Activated CD4-positive, alpha-beta T cell treated with anti-CD3 and anti-CD28 coated beads, Interleukin-2, amount 10 ng/mL, durations not matched to agents 24 days and 14 days (primary cell): Measurements from ENCODE around the gene INPP5A. TPM values are rescaled to one million over a fixed set of nuclear protein-coding genes. Genes with fewer than 3 reads are reported as not detected.
"Not testable (repeated sequence)": the region's sequence is repeated elsewhere in the genome, so short reads cannot be mapped to it uniquely, and the experiment has no call there.

Experiments
- DNase-seq: peaks from one replicate; pipeline ENCODE4 v3.0.0; 2022
- H3K27ac Mint-ChIP-seq: one replicate; pipeline ENCODE4 v1.8.0; 2022; ENCODE audit warnings: mild to moderate bottlenecking, mixed read lengths
- H3K27me3 Mint-ChIP-seq: one replicate; pipeline ENCODE4 v1.8.0; 2022; ENCODE audit warnings: mixed read lengths
- H3K36me3 Mint-ChIP-seq: one replicate; pipeline ENCODE4 v1.8.0; 2022; ENCODE audit warnings: low read depth, mild to moderate bottlenecking, mixed read lengths
- H3K4me1 Mint-ChIP-seq: one replicate; pipeline ENCODE4 v1.8.0; 2021; ENCODE audit warnings: mixed read lengths
- H3K4me3 Mint-ChIP-seq: one replicate; pipeline ENCODE4 v1.8.0; 2022; ENCODE audit warnings: mild to moderate bottlenecking, moderate library complexity, mixed read lengths
- H3K9me3 Mint-ChIP-seq: one replicate; pipeline ENCODE4 v1.8.0; 2021; ENCODE audit warnings: mixed read lengths
- intact Hi-C: fragments of 100-400 bp; cut with micrococcal nuclease; formaldehyde crosslinking; loops from one replicate; pipeline ENCODE4 v1.15.1; 2023
- total RNA-seq: library from RNA; stranded (reverse); gene quantifications from 2 replicates; pipeline ENCODE4 v1.2.3, GENCODE V29; 2022

Gene INPP5A
- total RNA-seq, 1 donor from 2014 or later: 10.3 TPM

GRCh38 chr10:132792099-132792498 lies 254.5 kb downstream of the INPP5A start:
- H3K9me3 Mint-ChIP-seq, intact Hi-C loops, H3K4me3 Mint-ChIP-seq, H3K4me1 Mint-ChIP-seq, H3K36me3 Mint-ChIP-seq, H3K27ac Mint-ChIP-seq, DNase-seq: not testable (repeated sequence)
- peaks cover 11% of the 10 kb centered on the region for H3K27me3 Mint-ChIP-seq

- Mint-ChIP-seq H3K4me1 (no peaks in the 10 kb centered on the region), H3K4me3 (no peak overlapping the region), H3K27ac (no peak overlapping the region), H3K36me3 (no peaks in the 10 kb centered on the region), H3K27me3 (peaks cover 11% of the 10 kb centered on the region), H3K9me3 (no peaks in the 10 kb centered on the region)
- no peak for DNase-seq
- intact Hi-C loops: no loop called here
These were observed 255.2 kb downstream of the INPP5A start for GRCh38 chr10:132792796-132793195.

DNA sequence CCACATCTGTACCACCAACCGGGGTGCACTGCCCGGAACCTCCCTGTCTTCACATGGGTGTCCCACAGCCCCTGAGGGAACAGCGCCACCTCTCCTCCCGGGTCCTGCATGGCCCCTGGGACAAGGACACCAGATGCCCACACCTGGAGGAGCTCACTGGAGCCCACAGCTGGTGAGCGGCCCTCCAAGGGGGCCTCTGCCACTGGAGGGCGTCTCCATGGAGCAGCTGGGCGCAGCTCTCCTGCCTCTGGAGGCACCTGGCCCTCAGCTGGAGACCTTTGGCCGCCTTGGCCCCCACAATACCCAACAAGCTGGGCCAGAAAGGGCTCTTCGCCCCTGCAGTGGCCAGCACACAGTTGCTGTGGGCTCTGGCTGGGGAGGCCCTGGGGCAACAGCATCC lies 255.6 kb downstream of the INPP5A start:
- no peak for DNase-seq
- intact Hi-C loops: no loop called here

DNA sequence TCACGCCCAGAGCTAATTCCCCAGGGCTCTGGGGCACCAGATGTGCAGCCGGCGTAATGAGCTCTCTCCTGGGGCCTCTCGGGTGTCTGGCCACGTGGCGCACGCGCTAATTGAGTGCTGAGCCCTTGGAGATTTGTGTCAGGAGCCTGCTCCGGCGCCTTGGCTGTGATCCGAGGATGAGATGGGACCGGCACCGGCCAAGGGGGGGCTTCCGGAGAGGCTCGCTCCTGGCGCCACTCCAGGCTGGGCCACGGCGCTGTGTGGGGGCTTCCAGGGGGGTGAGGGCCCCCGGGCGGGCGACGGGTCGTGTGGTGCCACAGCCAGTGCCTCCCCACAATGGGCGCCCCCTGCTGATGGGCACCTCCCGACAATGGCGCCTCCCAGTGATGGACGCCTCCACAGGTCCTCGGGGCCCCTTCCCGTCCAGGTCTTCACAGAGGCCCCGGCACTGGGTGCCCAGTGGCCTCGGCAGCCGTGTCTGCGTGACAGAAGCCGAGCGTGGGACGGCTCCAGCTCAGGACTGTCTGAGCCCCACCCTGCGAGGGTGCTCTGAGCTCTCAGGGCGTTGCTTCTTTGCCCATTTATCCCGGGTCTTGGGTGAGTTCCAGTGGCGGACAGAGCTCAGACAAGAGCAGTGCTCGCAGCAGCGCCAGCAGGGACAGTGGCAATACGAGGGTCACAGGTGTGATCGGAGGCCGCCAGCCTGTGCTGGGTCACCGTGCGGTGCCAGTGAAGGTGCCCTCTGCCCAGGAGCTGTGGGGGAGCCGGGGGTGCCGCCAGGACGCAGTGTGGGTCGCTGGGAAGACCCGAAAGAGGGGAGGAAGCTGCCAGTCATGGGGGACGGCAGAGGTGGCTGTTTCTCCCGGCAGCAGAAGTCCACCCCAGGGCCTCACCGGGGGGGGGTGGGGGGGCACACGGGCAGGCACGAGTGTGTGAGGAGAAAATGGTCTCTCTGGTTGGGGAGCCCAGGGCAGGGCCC lies 256.6 kb downstream of the INPP5A start:
- Mint-ChIP-seq H3K4me1 (no peaks in the 10 kb centered on the region), H3K27ac (no peak overlapping the region), H3K27me3 (peaks cover 8% of the 10 kb centered on the region), H3K9me3 (no peaks in the 10 kb centered on the region), H3K36me3 (no peaks in the 10 kb centered on the region), H3K4me3 (no peak overlapping the region)
- no peak for DNase-seq
- intact Hi-C loops: no loop called here

More for the DNA sequence above, 255.6 kb downstream of the INPP5A start:
- no peak overlapping the region for H3K27ac Mint-ChIP-seq
- H3K27me3 Mint-ChIP-seq: peaks cover 11% of the 10 kb centered on the region
- H3K36me3 Mint-ChIP-seq: no peaks in the 10 kb centered on the region
- no peaks in the 10 kb centered on the region for H3K9me3 Mint-ChIP-seq
- H3K4me3 Mint-ChIP-seq: no peak overlapping the region
- no peaks in the 10 kb centered on the region for H3K4me1 Mint-ChIP-seq

- Mint-ChIP-seq H3K36me3 (no peaks in the 10 kb centered on the region), H3K4me1 (no peaks in the 10 kb centered on the region), H3K27me3 (no peaks in the 10 kb centered on the region), H3K9me3 (no peaks in the 10 kb centered on the region), H3K4me3 (no peak overlapping the region), H3K27ac (no peak overlapping the region)
- DNase-seq: no peak
- intact Hi-C loops: no loop called here
These were observed 259.3 kb downstream of the INPP5A start for GRCh38 chr10:132796846-132797245.

DNA sequence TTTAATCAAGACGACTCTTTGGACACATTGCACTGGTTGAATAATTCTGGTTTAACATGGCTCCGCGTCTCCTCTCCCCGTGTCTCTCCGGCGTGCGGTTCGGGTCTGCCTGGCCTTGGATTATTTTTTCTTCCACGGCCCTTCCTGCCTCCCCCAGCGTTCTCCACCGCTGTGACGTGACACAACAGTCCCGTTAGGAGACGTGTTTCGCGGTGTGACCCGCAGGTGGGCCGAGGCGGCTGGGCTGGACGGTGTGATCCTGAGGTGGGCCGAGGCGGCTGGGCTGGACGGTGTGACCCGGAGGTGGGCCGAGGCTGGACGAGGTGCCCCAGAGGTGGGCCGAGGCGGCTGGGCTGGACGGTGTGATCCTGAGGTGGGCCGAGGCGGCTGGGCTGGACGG lies 260.4 kb downstream of the INPP5A start:
- H3K9me3 Mint-ChIP-seq, H3K36me3 Mint-ChIP-seq, H3K4me1 Mint-ChIP-seq, intact Hi-C loops, H3K4me3 Mint-ChIP-seq, DNase-seq, H3K27me3 Mint-ChIP-seq, H3K27ac Mint-ChIP-seq: not testable (repeated sequence)

- H3K9me3 Mint-ChIP-seq: no peaks in the 10 kb centered on the region
- no peaks in the 10 kb centered on the region for H3K36me3 Mint-ChIP-seq
- no peak overlapping the region for H3K27ac Mint-ChIP-seq
- no peaks in the 10 kb centered on the region for H3K27me3 Mint-ChIP-seq
- no peak overlapping the region for H3K4me3 Mint-ChIP-seq
- no peak for DNase-seq
- intact Hi-C loops: no loop called here
- H3K4me1 Mint-ChIP-seq: no peaks in the 10 kb centered on the region
These were observed 260.8 kb downstream of the INPP5A start for GRCh38 chr10:132798403-132798802.

DNA sequence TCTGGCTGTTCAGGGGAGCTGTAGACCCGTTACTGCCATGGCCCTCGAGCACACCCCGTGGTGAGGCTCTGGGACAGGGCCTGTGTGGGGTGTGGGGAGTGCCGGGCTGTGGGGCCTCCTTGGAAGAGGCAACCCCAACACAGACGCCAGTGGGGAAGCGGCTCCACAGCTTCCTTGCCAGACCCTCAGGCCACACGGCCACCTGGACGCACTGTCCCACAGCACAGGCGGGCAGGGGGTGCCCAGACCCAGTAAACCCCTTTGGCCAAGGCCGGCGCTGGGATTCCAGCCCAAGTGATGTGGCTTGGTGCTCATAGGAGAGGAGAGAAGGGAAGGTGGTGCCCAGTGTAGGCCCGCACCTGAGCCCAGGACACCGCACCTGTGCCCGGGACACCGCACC lies 261.3 kb downstream of the INPP5A start:
- Mint-ChIP-seq H3K27me3 (no peaks in the 10 kb centered on the region), H3K4me3 (no peak overlapping the region), H3K4me1 (no peaks in the 10 kb centered on the region), H3K9me3 (no peaks in the 10 kb centered on the region), H3K36me3 (no peaks in the 10 kb centered on the region), H3K27ac (no peak overlapping the region)
- intact Hi-C loops: no loop called here
- no peak for DNase-seq

GRCh38 chr10:132799865-132800264 lies 262.3 kb downstream of the INPP5A start:
- no peaks in the 10 kb centered on the region for H3K9me3 Mint-ChIP-seq
- H3K27ac Mint-ChIP-seq: no peak overlapping the region
- no peaks in the 10 kb centered on the region for H3K4me1 Mint-ChIP-seq
- DNase-seq: no peak
- intact Hi-C loops: no loop called here
- H3K27me3 Mint-ChIP-seq: no peaks in the 10 kb centered on the region
- H3K4me3 Mint-ChIP-seq: no peak overlapping the region
- no peaks in the 10 kb centered on the region for H3K36me3 Mint-ChIP-seq

- no peak overlapping the region for H3K4me3 Mint-ChIP-seq
- H3K9me3 Mint-ChIP-seq: no peaks in the 10 kb centered on the region
These were observed 264.5 kb downstream of the INPP5A start for GRCh38 chr10:132802048-132802447.

GRCh38 chr10:132802694-132803320 lies 265.2 kb downstream of the INPP5A start:
- no peak overlapping the region for H3K4me3 Mint-ChIP-seq
- no peak overlapping the region for H3K27ac Mint-ChIP-seq
- no peaks in the 10 kb centered on the region for H3K9me3 Mint-ChIP-seq
- intact Hi-C loops: no loop called here
- no peaks in the 10 kb centered on the region for H3K27me3 Mint-ChIP-seq
- DNase-seq: no peak
- no peaks in the 10 kb centered on the region for H3K36me3 Mint-ChIP-seq
- H3K4me1 Mint-ChIP-seq: no peaks in the 10 kb centered on the region

More at GRCh38 chr10:132802048-132802447, 264.5 kb downstream of the INPP5A start:
- Mint-ChIP-seq H3K4me1 (no peaks in the 10 kb centered on the region), H3K27me3 (no peaks in the 10 kb centered on the region), H3K36me3 (no peaks in the 10 kb centered on the region), H3K27ac (no peak overlapping the region)
- intact Hi-C loops: no loop called here
- DNase-seq: no peak

GRCh38 chr10:132803416-132804210 lies 266.0 kb downstream of the INPP5A start:
- intact Hi-C loops: no loop called here
- H3K9me3 Mint-ChIP-seq: no peaks in the 10 kb centered on the region
- H3K4me3 Mint-ChIP-seq: no peak overlapping the region
- H3K4me1 Mint-ChIP-seq: no peaks in the 10 kb centered on the region
- no peaks in the 10 kb centered on the region for H3K27me3 Mint-ChIP-seq
- DNase-seq: no peak
- H3K36me3 Mint-ChIP-seq: no peaks in the 10 kb centered on the region
- H3K27ac Mint-ChIP-seq: no peak overlapping the region

- intact Hi-C loops: no loop called here
- Mint-ChIP-seq H3K9me3 (no peaks in the 10 kb centered on the region), H3K27me3 (no peaks in the 10 kb centered on the region), H3K36me3 (no peaks in the 10 kb centered on the region), H3K4me1 (no peaks in the 10 kb centered on the region), H3K4me3 (no peak overlapping the region), H3K27ac (no peak overlapping the region)
- no peak for DNase-seq
These were observed 266.7 kb downstream of the INPP5A start for GRCh38 chr10:132804287-132804686.
